Neutrophil (primary cell): Measurements from ENCODE around the gene CDK17.

ENCODE experiments used
- H3K27ac ChIP-seq: fragments of 200-600 bp; sonication (generic); 2 replicates; pipeline ENCODE4 v1.5.1; 2016; ENCODE audit warnings: mild to moderate bottlenecking, moderate library complexity
- H3K27me3 ChIP-seq: fragments of 200-600 bp; sonication (generic); 2 replicates; pipeline ENCODE4 v1.6.0; 2016; ENCODE audit warnings: mild to moderate bottlenecking
- H3K36me3 ChIP-seq: fragments of 200-600 bp; sonication (generic); 2 replicates; pipeline ENCODE4 v1.5.1; 2017
- H3K4me1 ChIP-seq, 2 experiments: fragments of 200-600 bp in 1 of 2; sonication (generic) in 1 of 2; 1 replicate in 1 of 2; 2 replicates in 1 of 2; pipeline versions ENCODE4 v1.5.1 to v1.6.1; 2013 to 2016; ENCODE audit warnings: low read depth in 1 of 2, low read length in 1 of 2, mild to moderate bottlenecking in 1 of 2, moderate library complexity in 1 of 2; ENCODE audit not compliant: control insufficient read depth in 1 of 2, insufficient read depth in 1 of 2
- H3K4me3 ChIP-seq, 2 experiments: fragments of 200-600 bp in 1 of 2; sonication (generic) in 1 of 2; 1 replicate in 1 of 2; 2 replicates in 1 of 2; pipeline ENCODE4 v1.5.1; 2013 to 2016; ENCODE audit warnings: low read depth in 1 of 2, low read length in 1 of 2, mild to moderate bottlenecking in 1 of 2, moderate library complexity in 1 of 2
- H3K9me3 ChIP-seq: fragments of 200-600 bp; sonication (generic); 2 replicates; pipeline ENCODE4 v1.5.1; 2016
- CTCF ChIP-seq: fragments of 200-600 bp; sonication (generic); IDR thresholded peaks from 2 replicates; pipeline ENCODE4 v1.5.1; 2016; ENCODE audit warnings: antibody characterized with exemption

Gene CDK17

GRCh38 chr12:96293093-96293492 is 107.1 kb downstream of the CDK17 start:
- H3K27ac ChIP-seq: no peak overlapping the region
- H3K27me3 ChIP-seq: no peaks in the 10 kb centered on the region
- H3K9me3 ChIP-seq: no peaks in the 10 kb centered on the region
- no peak for TF ChIP-seq CTCF
- no peak overlapping the region for H3K4me3 ChIP-seq
- peaks cover 74% of the 10 kb centered on the region for H3K36me3 ChIP-seq
- peaks cover 0 to 3% of the 10 kb centered on the region in 2 experiments for H3K4me1 ChIP-seq

- Histone ChIP-seq H3K4me1 (no peaks in the 10 kb centered on the region), H3K4me3 (no peak overlapping the region), H3K36me3 (peaks cover 86% of the 10 kb centered on the region), H3K27me3 (no peaks in the 10 kb centered on the region), H3K9me3 (no peaks in the 10 kb centered on the region), H3K27ac (no peak overlapping the region)
- no peak for TF ChIP-seq CTCF
Measured at GRCh38 chr12:96289067-96289466, 111.2 kb downstream of the CDK17 start.

- H3K27ac ChIP-seq: no peak overlapping the region
- H3K4me3 ChIP-seq: no peak overlapping the region
- H3K9me3 ChIP-seq: no peaks in the 10 kb centered on the region
- no peak for TF ChIP-seq CTCF
- H3K4me1 ChIP-seq: no peaks in the 10 kb centered on the region
- no peaks in the 10 kb centered on the region for H3K27me3 ChIP-seq
- peaks cover 94% of the 10 kb centered on the region for H3K36me3 ChIP-seq
Measured at GRCh38 chr12:96285158-96285557, 115.1 kb downstream of the CDK17 start.

- H3K36me3 ChIP-seq: peaks cover 65% of the 10 kb centered on the region
Measured at GRCh38 chr12:96274331-96274730, 125.9 kb downstream of the CDK17 start.

GRCh38 chr12:96271469-96272199 is 128.6 kb downstream of the CDK17 start:
- H3K4me1 ChIP-seq: no peaks in the 10 kb centered on the region
- no peak for TF ChIP-seq CTCF
- H3K27ac ChIP-seq: no peak overlapping the region
- H3K36me3 ChIP-seq: peaks cover 67% of the 10 kb centered on the region
- no peaks in the 10 kb centered on the region for H3K9me3 ChIP-seq
- no peak overlapping the region for H3K4me3 ChIP-seq
- H3K27me3 ChIP-seq: no peaks in the 10 kb centered on the region

More at GRCh38 chr12:96274331-96274730, 125.9 kb downstream of the CDK17 start:
- no peaks in the 10 kb centered on the region for H3K4me1 ChIP-seq
- H3K27me3 ChIP-seq: no peaks in the 10 kb centered on the region
- no peaks in the 10 kb centered on the region for H3K9me3 ChIP-seq
- H3K4me3 ChIP-seq: no peak overlapping the region
- TF ChIP-seq CTCF: no peak
- H3K27ac ChIP-seq: no peak overlapping the region
